Mucosa of descending colon (tissue), 3 donors: ENCODE results near the gene DHRS9. TPM values are rescaled to one million over a fixed set of nuclear protein-coding genes. Genes with fewer than 3 reads are reported as not detected.

Source experiments
- ATAC-seq: fragments of 200-7000 bp; cut with Tn5 transposase; one replicate; pipeline ENCODE4 v1.9.1; 2020; ENCODE audit warnings: mild to moderate bottlenecking, moderate library complexity
- DNase-seq, 3 donors: peaks; one replicate each; pipeline ENCODE4 v3.0.0-alpha.2; 2020
- H3K36me3 ChIP-seq: fragments of 200-600 bp; one replicate; pipeline ENCODE4 v1.8.0; 2021; ENCODE audit warnings: low read depth, mild to moderate bottlenecking
- H3K4me1 ChIP-seq: fragments of 200-600 bp; one replicate; pipeline ENCODE4 v1.8.0; 2021; ENCODE audit warnings: low read depth, mild to moderate bottlenecking
- H3K4me3 ChIP-seq: fragments of 200-600 bp; one replicate; pipeline ENCODE4 v1.8.0; 2021; ENCODE audit warnings: mild to moderate bottlenecking
- H3K9me3 ChIP-seq: fragments of 200-600 bp; one replicate; pipeline ENCODE4 v1.8.0; 2021; ENCODE audit warnings: mild to moderate bottlenecking
- intact Hi-C, 2 donors: fragments of 100-400 bp; cut with DNase I in 1 of 2; cut with micrococcal nuclease in 1 of 2; formaldehyde crosslinking; loops; one replicate each; pipeline versions ENCODE4 v1.11.0 to v1.11.1; 2022; cut with DNase I, micrococcal nuclease
- total RNA-seq, 3 donors: library from RNA; stranded (reverse); fragmentation: NEBNext Ultra II Directional in 2 of 3; extraction: Animal tissue kit (Norgen Biotek cat#: 25700) in 2 of 3; gene quantifications; one replicate each; pipeline versions ENCODE4 v1.2.1 to v1.2.4, GENCODE V29; 2021 to 2023
- TF ChIP-seq, protein P1 (sequence below): fragments of 200-600 bp; IDR thresholded peaks from one replicate; pipeline ENCODE4 v1.8.0; 2022; ENCODE audit warnings: antibody characterized with exemption, mild to moderate bottlenecking
- donor health status: DM: no; HTN: no; CAD: no; lungs with moderate emphysema.
- donor health status: DM: no; HTN: no; CAD: no.
- donor health status: DM: no; HTN: yes; CAD: no.

DHRS9 gene
- total RNA-seq, 3 donors from 2014 or later: 92.0 to 219 (median 160) TPM

DNA sequence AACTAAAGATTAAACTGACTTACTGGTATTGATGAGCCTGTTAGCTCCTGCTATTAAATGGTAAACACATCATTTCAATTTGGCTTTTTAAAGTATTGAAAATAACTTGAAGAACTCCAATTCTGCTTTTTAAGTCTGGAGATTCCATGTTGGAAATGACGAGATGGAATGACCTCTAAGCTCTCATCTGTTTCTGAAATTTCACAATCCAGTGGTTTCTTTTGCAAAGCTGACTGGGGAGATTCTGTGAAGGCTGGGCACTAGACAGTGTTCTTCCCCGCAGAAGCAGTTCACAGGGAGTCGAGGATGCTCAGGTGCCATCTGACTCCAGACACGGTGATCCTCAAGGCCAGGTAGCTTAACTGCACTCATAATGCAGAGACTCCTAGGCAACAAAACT lies 44.7 kb downstream of the DHRS9 start:
- ATAC-seq: no peak
- Histone ChIP-seq H3K4me3 (no peak overlapping the region), H3K9me3 (no peaks in the 10 kb centered on the region), H3K36me3 (no peaks in the 10 kb centered on the region), H3K4me1 (peaks cover 5% of the 10 kb centered on the region)
- DNase-seq: no peak
- intact Hi-C loops: no loop called here
- TF ChIP-seq, protein P1, sequence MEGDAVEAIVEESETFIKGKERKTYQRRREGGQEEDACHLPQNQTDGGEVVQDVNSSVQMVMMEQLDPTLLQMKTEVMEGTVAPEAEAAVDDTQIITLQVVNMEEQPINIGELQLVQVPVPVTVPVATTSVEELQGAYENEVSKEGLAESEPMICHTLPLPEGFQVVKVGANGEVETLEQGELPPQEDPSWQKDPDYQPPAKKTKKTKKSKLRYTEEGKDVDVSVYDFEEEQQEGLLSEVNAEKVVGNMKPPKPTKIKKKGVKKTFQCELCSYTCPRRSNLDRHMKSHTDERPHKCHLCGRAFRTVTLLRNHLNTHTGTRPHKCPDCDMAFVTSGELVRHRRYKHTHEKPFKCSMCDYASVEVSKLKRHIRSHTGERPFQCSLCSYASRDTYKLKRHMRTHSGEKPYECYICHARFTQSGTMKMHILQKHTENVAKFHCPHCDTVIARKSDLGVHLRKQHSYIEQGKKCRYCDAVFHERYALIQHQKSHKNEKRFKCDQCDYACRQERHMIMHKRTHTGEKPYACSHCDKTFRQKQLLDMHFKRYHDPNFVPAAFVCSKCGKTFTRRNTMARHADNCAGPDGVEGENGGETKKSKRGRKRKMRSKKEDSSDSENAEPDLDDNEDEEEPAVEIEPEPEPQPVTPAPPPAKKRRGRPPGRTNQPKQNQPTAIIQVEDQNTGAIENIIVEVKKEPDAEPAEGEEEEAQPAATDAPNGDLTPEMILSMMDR: no peak

DNA sequence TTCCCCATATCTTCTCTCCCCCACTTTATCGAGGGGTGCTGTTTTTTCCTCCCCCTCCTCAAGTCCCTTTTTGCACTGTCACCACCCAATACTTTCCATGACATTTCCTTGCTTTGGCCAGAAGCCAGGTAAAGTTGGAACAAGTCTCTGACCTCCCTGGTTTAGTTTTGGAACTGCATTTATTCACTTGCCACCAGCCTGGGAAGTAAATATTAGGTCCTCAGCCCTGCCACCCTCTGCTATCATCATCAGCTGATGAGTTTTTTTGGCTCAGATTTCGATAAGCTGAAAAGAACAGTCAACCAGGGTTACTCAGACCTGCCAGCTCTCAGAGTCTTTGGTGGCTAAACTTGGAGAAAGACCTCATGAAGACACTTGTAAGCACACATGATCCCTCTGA lies 47.0 kb downstream of the DHRS9 start:
- H3K4me1 ChIP-seq: no peaks in the 10 kb centered on the region
- no peak overlapping the region for H3K4me3 ChIP-seq
- TF ChIP-seq, protein P1: no peak
- H3K9me3 ChIP-seq: no peaks in the 10 kb centered on the region
- intact Hi-C loops: no loop called here
- H3K36me3 ChIP-seq: no peaks in the 10 kb centered on the region
- ATAC-seq (no peak), DNase-seq (no peak)

DNA sequence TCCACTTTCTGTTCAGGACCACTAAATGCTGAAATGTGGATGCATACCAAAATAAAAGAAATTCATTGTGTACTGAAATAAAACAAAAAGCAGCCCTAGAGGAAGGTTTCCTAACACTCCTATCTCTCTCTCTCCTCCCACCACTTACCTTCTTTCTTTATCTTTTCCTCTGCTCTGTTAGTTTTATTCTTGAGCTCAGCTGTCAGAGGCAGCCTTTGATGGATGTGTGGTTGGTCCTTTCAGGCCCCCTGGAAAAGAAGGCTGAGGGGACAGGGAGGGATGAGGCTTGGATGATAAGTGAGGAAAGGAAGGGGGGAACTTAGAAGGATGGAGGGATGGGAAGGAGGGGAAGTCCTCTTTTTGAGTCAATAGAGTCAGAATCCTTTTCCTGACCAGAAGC lies 47.6 kb downstream of the DHRS9 start:
- DNase-seq: no peak
- ATAC-seq: no peak
- intact Hi-C loops: no loop called here
- H3K9me3 ChIP-seq: no peaks in the 10 kb centered on the region
- no peaks in the 10 kb centered on the region for H3K4me1 ChIP-seq
- H3K4me3 ChIP-seq: no peak overlapping the region
- TF ChIP-seq, protein P1: no peak
- no peaks in the 10 kb centered on the region for H3K36me3 ChIP-seq

DNA sequence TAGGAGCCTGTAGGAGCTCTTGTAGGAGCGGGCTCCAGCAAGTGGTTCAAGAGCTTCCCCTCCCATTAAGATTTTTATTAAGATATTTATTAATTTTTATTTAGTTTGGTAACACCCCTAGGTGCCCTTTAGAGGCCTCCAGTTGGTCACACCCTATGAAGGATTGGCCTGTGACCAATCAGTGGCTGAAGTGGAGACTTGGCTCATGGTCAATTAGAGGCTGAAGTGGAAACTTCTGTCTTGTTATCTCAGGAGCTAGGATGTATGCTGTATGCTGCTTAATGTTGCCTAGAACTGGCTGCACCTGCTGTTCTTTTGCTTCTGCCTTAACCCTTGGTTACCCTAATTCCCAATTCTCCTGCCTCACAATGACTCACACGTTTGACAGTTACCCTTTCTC lies 48.7 kb downstream of the DHRS9 start:
- ATAC-seq: no peak
- Histone ChIP-seq H3K4me1 (no peaks in the 10 kb centered on the region), H3K4me3 (no peak overlapping the region), H3K9me3 (no peaks in the 10 kb centered on the region), H3K36me3 (no peaks in the 10 kb centered on the region)
- intact Hi-C loops: no loop called here
- DNase-seq: no peak
- TF ChIP-seq, protein P1: no peak

DNA sequence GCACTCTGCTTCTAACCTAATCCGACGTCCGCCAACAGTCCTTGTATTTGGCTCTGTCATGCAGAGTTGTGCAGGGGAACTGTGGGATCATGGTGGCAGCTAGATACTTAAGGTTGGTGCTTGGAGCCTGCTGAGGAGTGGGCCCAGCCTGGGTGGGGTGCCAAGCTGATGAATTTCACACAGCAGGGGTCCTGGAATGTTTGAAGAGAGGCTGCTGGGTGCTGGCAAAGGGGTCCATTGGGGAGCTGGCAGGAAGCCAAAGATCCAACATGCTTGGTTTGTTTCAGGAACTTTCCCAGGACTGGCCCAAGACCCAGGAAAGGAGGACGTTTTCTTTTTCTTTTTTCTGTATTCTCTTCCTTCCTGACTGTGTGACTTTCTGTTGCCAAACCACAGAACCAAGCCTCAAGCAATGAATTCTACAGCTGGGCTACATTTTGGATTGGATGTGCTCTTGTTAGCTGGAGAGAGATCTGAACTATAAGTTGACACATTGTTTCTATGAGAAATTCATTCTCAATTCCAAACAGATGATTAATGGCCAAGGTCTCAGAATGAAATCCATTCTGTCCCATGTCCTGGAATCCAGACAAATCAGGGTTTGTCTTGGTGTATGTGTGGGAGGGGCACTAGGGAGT lies 49.9 kb downstream of the DHRS9 start:
- TF ChIP-seq, protein P1: no peak
- H3K4me1 ChIP-seq: no peaks in the 10 kb centered on the region
- no peak overlapping the region for H3K4me3 ChIP-seq
- H3K36me3 ChIP-seq: no peaks in the 10 kb centered on the region
- ATAC-seq: no peak
- intact Hi-C loops: no loop called here
- no peak for DNase-seq
- H3K9me3 ChIP-seq: no peaks in the 10 kb centered on the region

DNA sequence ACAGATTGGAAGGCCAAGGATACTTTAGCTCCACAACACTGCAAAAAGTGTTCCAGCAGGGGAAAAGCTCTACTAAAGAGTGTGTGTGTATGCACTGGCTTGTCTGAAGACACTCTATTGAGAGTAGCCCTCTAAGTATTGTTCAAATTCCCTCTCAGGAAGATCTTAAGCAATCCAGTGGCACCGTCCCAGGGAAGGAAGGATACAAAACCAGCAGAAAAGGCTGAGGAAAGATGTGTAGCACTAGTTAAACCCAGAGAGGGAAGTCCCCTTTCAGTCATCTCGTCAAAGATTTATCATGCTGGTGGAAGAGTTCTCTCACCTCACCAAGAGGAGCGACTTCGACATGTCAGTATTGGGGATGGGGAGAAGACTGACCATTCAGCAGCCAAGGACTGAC lies 50.5 kb downstream of the DHRS9 start:
- H3K9me3 ChIP-seq: no peaks in the 10 kb centered on the region
- no peaks in the 10 kb centered on the region for H3K36me3 ChIP-seq
- TF ChIP-seq, protein P1: no peak
- no peak overlapping the region for H3K4me3 ChIP-seq
- intact Hi-C loops: no loop called here
- H3K4me1 ChIP-seq: no peaks in the 10 kb centered on the region
- DNase-seq: no peak
- ATAC-seq: no peak
